ENCODE results near the gene CD7. TPM values are rescaled to one million over a fixed set of nuclear protein-coding genes. Genes with fewer than 3 reads are reported as not detected.
A peak's percentile ranks its signal among the peaks of the same experiment; 100 is the strongest.

Gene CD7
- total and polyA plus RNA-seq, 7 donors, result 0.60 to 38.3 (median 4.3) TPM; not detected in 2

DNA sequence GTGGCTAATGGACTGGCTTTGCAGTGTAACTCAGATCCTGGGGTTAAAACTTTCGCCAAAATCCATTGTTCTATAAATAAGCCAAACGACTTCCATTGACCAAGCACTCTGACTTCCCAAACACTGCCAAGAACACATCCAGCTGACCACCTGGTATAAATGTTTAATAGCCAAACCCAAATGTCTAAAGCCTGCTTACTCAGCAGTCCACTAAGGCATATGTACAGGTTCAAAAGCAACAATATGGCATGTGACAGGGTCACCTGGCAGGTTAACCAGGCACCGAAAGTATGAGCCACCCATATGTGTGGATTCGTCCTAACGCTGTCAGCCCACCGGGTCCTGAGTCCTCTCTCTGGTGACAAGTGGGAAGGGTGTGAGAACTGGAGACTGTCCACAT lies 46.0 kb downstream of the CD7 start:
- peak overlapping the region; percentile 89 to 100 (median 98) for H3K27ac ChIP-seq
- intact Hi-C loops (cut with DNase I), result no loop called here
- peak overlapping the region in 1 of 4 donors; percentile 13 for H3K4me3 ChIP-seq
- DNase-seq, result no peak
- peaks cover 0 to 20% (median 2%) of the 10 kb centered on the region in 4 donors for H3K36me3 ChIP-seq
- H3K9me3 ChIP-seq, result no peaks in the 10 kb centered on the region
- no peak for TF ChIP-seq POLR2A (IDR thresholded peaks at IDR 0.05)
- TF ChIP-seq POLR2AphosphoS5 (IDR thresholded peaks at IDR 0.05), result no peak
- TF ChIP-seq, protein P1, sequence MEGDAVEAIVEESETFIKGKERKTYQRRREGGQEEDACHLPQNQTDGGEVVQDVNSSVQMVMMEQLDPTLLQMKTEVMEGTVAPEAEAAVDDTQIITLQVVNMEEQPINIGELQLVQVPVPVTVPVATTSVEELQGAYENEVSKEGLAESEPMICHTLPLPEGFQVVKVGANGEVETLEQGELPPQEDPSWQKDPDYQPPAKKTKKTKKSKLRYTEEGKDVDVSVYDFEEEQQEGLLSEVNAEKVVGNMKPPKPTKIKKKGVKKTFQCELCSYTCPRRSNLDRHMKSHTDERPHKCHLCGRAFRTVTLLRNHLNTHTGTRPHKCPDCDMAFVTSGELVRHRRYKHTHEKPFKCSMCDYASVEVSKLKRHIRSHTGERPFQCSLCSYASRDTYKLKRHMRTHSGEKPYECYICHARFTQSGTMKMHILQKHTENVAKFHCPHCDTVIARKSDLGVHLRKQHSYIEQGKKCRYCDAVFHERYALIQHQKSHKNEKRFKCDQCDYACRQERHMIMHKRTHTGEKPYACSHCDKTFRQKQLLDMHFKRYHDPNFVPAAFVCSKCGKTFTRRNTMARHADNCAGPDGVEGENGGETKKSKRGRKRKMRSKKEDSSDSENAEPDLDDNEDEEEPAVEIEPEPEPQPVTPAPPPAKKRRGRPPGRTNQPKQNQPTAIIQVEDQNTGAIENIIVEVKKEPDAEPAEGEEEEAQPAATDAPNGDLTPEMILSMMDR (IDR thresholded peaks at IDR 0.05), result no peak
- TF ChIP-seq EP300 (IDR thresholded peaks at IDR 0.05), result no peak
- no peaks in the 10 kb centered on the region for H3K27me3 ChIP-seq
- 85 to 87% methylated on average over 6 of the region's 6 CpGs for WGBS, 2 donors
- H3K4me1 ChIP-seq, result peaks cover 0 to 79% (median 75%) of the 10 kb centered on the region in 4 donors

GRCh38 chr17:82270651-82271050 lies 46.8 kb downstream of the CD7 start:
- TF ChIP-seq EP300 (IDR thresholded peaks at IDR 0.05) (no peak), POLR2A (IDR thresholded peaks at IDR 0.05) (no peak), POLR2AphosphoS5 (IDR thresholded peaks at IDR 0.05) (no peak)
- TF ChIP-seq, protein P1 (IDR thresholded peaks at IDR 0.05), result no peak
- Histone ChIP-seq H3K27me3 (no peaks in the 10 kb centered on the region), H3K4me3 (no peak overlapping the region), H3K27ac (peak overlapping the region; percentile 89 to 100 (median 98)), H3K4me1 (peaks cover 0 to 86% (median 83%) of the 10 kb centered on the region in 4 donors), H3K9me3 (no peaks in the 10 kb centered on the region), H3K36me3 (peaks cover under 1 to 28% (median 2%) of the 10 kb centered on the region in 4 donors)
- WGBS, 2 donors, result 88% methylated on average over 12 of the region's 12 CpGs
- intact Hi-C loops (cut with DNase I), result no loop called here
- no peak for DNase-seq

GRCh38 chr17:82269882-82270500 lies 47.4 kb downstream of the CD7 start:
- Histone ChIP-seq H3K27me3 (no peaks in the 10 kb centered on the region), H3K27ac (peak overlapping the region; percentile 89 to 100 (median 98)), H3K36me3 (peaks cover 5 to 34% (median 8%) of the 10 kb centered on the region in 4 donors), H3K4me1 (peaks cover 0 to 86% (median 83%) of the 10 kb centered on the region in 4 donors), H3K9me3 (no peaks in the 10 kb centered on the region), H3K4me3 (no peak overlapping the region)
- no peak for DNase-seq
- WGBS, 2 donors, result 62 to 74% methylated on average over 13 of the region's 13 CpGs
- intact Hi-C loops (cut with DNase I), result no loop called here
- TF ChIP-seq EP300 (IDR thresholded peaks at IDR 0.05), result no peak
- TF ChIP-seq POLR2A (IDR thresholded peaks at IDR 0.05), result no peak
- no peak for TF ChIP-seq POLR2AphosphoS5 (IDR thresholded peaks at IDR 0.05)

GRCh38 chr17:82269138-82269881 lies 48.1 kb downstream of the CD7 start:
- no peak for DNase-seq
- Histone ChIP-seq H3K36me3 (peaks cover 9 to 41% (median 15%) of the 10 kb centered on the region in 4 donors), H3K4me1 (peaks cover 0 to 79% (median 77%) of the 10 kb centered on the region in 4 donors), H3K27ac (peak overlapping the region; percentile 89 to 100 (median 98)), H3K4me3 (no peak overlapping the region), H3K27me3 (no peaks in the 10 kb centered on the region), H3K9me3 (no peaks in the 10 kb centered on the region)
- intact Hi-C loops (cut with DNase I), result no loop called here
- 43 to 69% methylated on average over 10 of the region's 10 CpGs for WGBS, 2 donors
- TF ChIP-seq EP300 (IDR thresholded peaks at IDR 0.05) (no peak), POLR2A (IDR thresholded peaks at IDR 0.05) (no peak), POLR2AphosphoS5 (IDR thresholded peaks at IDR 0.05) (no peak)
- TF ChIP-seq, protein P1 (IDR thresholded peaks at IDR 0.05), result no peak
